AG04450 (cell line): Measurements from ENCODE around the gene DPP7. TPM values are rescaled to one million over a fixed set of nuclear protein-coding genes. Genes with fewer than 3 reads are reported as not detected.
A peak's percentile ranks its signal among the peaks of the same experiment; 100 is the strongest.

Experiments used
- CTCF ChIA-PET: fragments of 300-600, 350-600 bp; formaldehyde crosslinking; extraction: SDS; loops from one replicate; lab custom pipeline; 2022; ENCODE audit warnings: antibody characterized with exemption, inconsistent platforms; lab: Charles Lee
- POLR2A ChIA-PET: fragments of 350-600 bp; formaldehyde crosslinking; extraction: SDS; loops from one replicate; lab custom pipeline; 2021; ENCODE audit warnings: antibody characterized with exemption, inconsistent platforms; lab: Yijun Ruan, JAX
- DNase-seq: peaks from one replicate; pipeline ENCODE4 v3.0.0-alpha.2; 2011; ENCODE audit warnings: low read depth, low spot score
- H3K27ac ChIP-seq: one replicate; pipeline ENCODE4 v1.5.1; 2012; ENCODE audit warnings: low read depth, low read length, control low read depth
- H3K27me3 ChIP-seq: one replicate; pipeline ENCODE4 v1.6.0; 2012; ENCODE audit warnings: low read length; ENCODE audit not compliant: control insufficient read depth, insufficient read depth
- H3K4me3 ChIP-seq: 2 replicates; pipeline ENCODE4 v1.5.1; 2011; ENCODE audit warnings: mild to moderate bottlenecking, low read depth, low read length, control low read depth
- H3K9me3 ChIP-seq: 2 replicates; pipeline ENCODE4 v1.5.1; 2012; ENCODE audit warnings: low read length; ENCODE audit not compliant: control insufficient read depth, insufficient read depth
- polyA minus RNA-seq: library from RNA; depleted of rRNA, polyadenylated mRNA; stranded (reverse); fragments of >200 nt; gene quantifications from 2 replicates; pipeline ENCODE4 v1.2.3, GENCODE V29; 2011; rRNA and poly(A)+ RNA removed
- polyA plus RNA-seq: library from polyadenylated mRNA; depleted of rRNA; stranded (reverse); fragments of >200 nt; gene quantifications from 2 replicates; pipeline ENCODE4 v1.2.3, GENCODE V29; 2011; rRNA removed
- TF ChIP-seq, protein P1 (sequence below): IDR thresholded peaks from 2 replicates; pipeline ENCODE4 v1.5.1; 2011; ENCODE audit warnings: low read depth, low read length, control low read depth, inconsistent platforms

Gene DPP7
- polyA plus RNA-seq (30.6 and 52.6 TPM in 2 replicates), polyA minus RNA-seq (19.2 and 32.2 TPM in 2 replicates)

- no peaks in the 10 kb centered on the region for H3K27me3 ChIP-seq
- POLR2A ChIA-PET: no interaction called here
- peak within 1 kb of the TSS; percentile 59 for H3K4me3 ChIP-seq
- H3K9me3 ChIP-seq: no peaks in the 10 kb centered on the region; the same call in 1 of the 2 replicates
- DNase-seq: no peak
- TF ChIP-seq, protein P1, sequence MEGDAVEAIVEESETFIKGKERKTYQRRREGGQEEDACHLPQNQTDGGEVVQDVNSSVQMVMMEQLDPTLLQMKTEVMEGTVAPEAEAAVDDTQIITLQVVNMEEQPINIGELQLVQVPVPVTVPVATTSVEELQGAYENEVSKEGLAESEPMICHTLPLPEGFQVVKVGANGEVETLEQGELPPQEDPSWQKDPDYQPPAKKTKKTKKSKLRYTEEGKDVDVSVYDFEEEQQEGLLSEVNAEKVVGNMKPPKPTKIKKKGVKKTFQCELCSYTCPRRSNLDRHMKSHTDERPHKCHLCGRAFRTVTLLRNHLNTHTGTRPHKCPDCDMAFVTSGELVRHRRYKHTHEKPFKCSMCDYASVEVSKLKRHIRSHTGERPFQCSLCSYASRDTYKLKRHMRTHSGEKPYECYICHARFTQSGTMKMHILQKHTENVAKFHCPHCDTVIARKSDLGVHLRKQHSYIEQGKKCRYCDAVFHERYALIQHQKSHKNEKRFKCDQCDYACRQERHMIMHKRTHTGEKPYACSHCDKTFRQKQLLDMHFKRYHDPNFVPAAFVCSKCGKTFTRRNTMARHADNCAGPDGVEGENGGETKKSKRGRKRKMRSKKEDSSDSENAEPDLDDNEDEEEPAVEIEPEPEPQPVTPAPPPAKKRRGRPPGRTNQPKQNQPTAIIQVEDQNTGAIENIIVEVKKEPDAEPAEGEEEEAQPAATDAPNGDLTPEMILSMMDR: no peak
- CTCF ChIA-PET: interaction anchor here (1.1 kb wide), 1 partner anchor 122 kb away, joined by 4 read pairs; no protein-coding TSS in a partner anchor
- no peak within 1 kb of the TSS for H3K27ac ChIP-seq
These were observed at the start of gene DPP7 for GRCh38 chr9:137114613-137115393. TSS of gene DPP7 (minus strand) at chr9:137114733. CDS start at chr9:137114713, 20 bp downstream.

GRCh38 chr9:137163805-137164204 lies 49.3 kb upstream of the DPP7 start:
- ChIA-PET POLR2A (no interaction called here), CTCF (no interaction called here)
- DNase-seq: no peak
- Histone ChIP-seq H3K27me3 (peaks cover 61% of the 10 kb centered on the region), H3K9me3 (peaks cover 3% of the 10 kb centered on the region; the same call in 1 of the 2 replicates), H3K27ac (no peak overlapping the region), H3K4me3 (no peak overlapping the region)
- TF ChIP-seq, protein P1: no peak

- TF ChIP-seq, protein P1: no peak
- Histone ChIP-seq H3K27ac (no peak overlapping the region), H3K9me3 (peaks cover 3% of the 10 kb centered on the region; the same call in 1 of the 2 replicates), H3K4me3 (peak overlapping the region; percentile 46), H3K27me3 (peaks cover 63% of the 10 kb centered on the region)
- POLR2A ChIA-PET: no interaction called here
- DNase-seq: no peak
- CTCF ChIA-PET: no interaction called here
These were observed 48.8 kb upstream of the DPP7 start for GRCh38 chr9:137163365-137163715.

- DNase-seq: no peak
- POLR2A ChIA-PET: no interaction called here
- Histone ChIP-seq H3K27ac (no peak overlapping the region), H3K9me3 (peaks cover 3% of the 10 kb centered on the region; the same call in 1 of the 2 replicates), H3K4me3 (peak overlapping the region; percentile 46), H3K27me3 (peaks cover 62% of the 10 kb centered on the region)
- CTCF ChIA-PET: no interaction called here
- TF ChIP-seq, protein P1: no peak
These were observed 48.2 kb upstream of the DPP7 start for GRCh38 chr9:137162505-137163364.
